GM18907 (cell line): ENCODE measurements around the gene GRID1.

Experiments
- ATAC-seq: cut with Tn5 transposase; IDR thresholded peaks from one replicate; pipeline ENCODE4 v1.9.1; 2021; ENCODE audit warnings: mild to moderate bottlenecking, moderate library complexity; ENCODE audit not compliant: unreplicated experiment

Gene GRID1

DNA sequence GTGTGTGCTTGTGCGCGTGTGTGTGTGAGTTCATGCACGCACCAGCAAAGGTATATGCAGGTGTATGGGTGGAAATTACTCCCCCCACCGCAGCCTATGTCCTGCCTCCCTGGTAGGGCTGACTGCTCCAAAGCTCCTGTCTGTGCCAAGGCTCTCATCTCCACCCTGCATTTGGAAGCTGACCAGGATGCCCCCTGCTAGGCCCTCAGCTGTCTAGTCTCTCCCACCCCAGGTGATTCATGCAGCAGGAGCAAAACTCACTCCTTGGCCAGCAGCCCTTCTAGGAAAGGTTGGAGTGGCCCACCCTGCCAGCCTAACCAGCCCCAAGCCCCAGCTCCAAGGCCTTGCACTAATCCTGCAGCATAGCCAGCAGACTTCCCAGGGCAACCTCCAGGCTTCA, 148.4 kb downstream of the GRID1 start:
- ATAC-seq, result no peak

GRCh38 chr10:86217371-86218080, 149.1 kb downstream of the GRID1 start:
- no peak for ATAC-seq

GRCh38 chr10:86216886-86217285, 149.7 kb downstream of the GRID1 start:
- ATAC-seq, result no peak

DNA sequence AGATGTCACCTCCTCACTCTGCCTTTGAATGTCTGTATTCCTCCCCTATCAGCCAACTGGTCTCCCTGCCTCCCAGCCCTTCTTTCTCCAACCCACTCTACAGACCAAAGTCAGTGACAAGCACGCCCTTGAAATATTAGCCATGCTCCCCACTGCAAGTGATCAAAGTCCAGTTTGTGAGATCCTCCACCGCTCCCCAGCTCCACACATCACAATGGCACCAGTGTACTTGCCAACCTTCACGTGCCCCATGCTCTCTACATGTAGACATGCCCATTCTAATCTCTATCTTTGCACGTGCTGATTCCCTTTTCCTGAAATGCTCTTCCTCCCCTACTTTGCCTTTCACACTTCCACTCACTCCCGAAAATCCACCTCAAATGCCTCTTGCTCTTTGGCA, 150.9 kb downstream of the GRID1 start:
- no peak for ATAC-seq

GRCh38 chr10:86215046-86215445, 151.5 kb downstream of the GRID1 start:
- ATAC-seq, result no peak

DNA sequence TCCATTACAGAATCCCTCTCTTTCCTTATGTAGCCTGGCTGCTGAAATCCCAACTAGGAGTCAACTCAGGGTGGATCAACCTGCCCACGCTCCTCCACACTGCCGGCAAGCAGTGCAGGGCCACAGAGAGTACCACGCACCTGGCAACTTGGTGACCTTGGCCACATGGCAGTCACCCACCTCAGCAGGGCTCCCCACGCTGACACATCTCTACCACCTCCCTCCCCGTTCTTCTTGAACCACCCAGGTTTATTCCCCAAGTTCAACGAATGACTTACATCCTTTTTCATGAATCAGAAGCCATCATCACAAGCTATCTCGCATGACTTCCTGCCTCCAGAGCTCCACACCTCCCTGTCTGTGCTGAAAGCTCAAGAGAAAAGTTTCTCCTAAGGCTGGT, 153.4 kb downstream of the GRID1 start:
- ATAC-seq, result no peak

DNA sequence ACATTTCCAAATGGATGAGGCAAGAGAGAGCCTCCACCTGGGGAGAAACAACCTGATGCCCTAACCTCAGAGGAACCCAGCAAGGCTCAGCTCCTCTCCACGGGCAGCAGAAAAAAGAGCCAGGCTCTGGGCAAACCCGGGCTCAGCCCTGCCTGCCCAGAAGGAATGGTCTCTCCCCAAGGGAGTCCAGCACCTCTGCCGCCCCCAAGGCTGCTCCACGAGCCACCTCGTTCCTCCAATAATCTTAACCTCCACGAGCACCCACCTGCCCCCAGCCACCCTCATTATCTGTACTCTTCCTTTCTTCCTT, 154.2 kb downstream of the GRID1 start:
- no peak for ATAC-seq

DNA sequence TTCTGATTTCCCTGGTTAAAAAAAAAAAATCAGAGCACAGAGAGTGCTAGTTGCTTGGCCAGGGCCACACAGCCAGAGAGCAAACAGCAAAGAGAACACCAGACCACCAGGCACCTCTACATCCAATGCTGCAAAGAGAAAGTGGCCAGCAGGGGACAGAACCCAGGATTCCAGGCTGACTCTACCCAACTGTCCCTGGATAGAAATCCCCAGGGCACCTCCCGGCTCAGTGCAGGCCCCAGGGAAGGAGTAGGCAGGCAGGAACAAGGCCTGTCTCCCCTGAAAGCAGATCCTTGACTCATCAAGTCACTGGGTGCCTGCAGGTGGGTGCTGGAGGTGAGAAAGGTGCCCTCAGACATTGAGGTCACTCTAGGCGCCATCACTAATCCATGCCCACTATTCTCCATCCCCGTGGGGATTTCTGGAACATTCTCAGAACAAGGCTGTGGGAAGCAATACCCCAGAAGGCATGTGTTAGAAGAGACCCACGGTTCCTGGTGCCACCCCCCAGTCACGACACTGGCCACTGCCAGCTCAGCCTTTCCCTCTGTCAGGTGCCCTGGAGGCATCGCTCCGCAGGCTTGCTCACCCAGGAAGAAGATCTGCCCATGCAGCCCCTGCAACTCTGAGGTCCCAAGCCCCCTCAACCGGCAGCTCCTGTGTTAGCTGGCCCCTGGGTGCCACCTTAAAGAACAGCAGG, 154.8 kb downstream of the GRID1 start:
- no peak for ATAC-seq

GRCh38 chr10:86210416-86210815, 156.2 kb downstream of the GRID1 start:
- ATAC-seq, result no peak

- no peak for ATAC-seq
Measured at GRCh38 chr10:86209726-86210125, 156.9 kb downstream of the GRID1 start.

- no peak for ATAC-seq
Measured at GRCh38 chr10:86207226-86207625, 159.4 kb downstream of the GRID1 start.

- ATAC-seq, result no peak
Measured at GRCh38 chr10:86206240-86206579, 160.4 kb downstream of the GRID1 start.

DNA sequence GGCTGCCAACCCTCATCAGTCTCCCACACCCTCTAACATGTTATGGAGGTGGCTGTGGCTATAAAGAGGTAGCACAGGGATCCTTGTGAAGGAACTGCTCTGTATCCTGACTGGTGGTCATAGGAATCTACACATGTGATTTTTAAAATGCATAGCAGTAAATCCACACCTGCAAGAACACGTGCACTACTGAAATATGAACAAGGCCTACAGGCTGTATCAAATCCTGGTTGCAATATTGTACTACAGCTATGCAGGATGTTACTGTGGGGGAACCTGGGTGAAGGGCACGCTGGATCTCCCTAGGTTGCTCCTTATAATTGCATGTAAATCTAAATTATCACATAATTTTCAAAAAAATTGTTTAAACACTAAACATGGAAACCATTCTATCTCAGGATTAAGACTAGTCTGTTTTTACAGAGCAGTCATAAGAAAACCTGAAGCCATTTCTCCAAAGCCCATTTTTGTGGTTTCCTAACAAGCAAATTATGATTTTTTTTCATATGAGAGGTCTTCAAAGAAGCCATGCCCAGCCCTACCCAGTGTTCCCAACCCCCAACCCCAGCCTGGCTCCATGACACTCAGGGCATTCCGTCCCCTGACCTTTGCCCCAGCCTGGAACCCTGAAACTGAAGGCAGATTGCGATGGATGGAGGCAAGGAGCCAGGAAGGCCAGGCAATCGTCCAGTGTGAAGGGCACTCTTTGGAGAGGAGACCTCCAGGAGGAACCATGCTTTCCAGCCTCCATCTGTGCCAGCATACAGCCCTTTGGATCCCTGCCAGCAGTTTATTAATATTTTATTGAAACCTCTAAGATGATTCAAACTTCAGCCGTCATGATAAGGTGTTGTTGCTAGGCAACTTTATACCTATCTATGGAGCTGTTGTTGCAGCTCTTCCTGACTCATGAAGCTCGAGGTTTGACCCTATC, 161.0 kb downstream of the GRID1 start:
- ATAC-seq, result no peak

GRCh38 chr10:86204421-86205305, 161.9 kb downstream of the GRID1 start:
- ATAC-seq, result no peak

DNA sequence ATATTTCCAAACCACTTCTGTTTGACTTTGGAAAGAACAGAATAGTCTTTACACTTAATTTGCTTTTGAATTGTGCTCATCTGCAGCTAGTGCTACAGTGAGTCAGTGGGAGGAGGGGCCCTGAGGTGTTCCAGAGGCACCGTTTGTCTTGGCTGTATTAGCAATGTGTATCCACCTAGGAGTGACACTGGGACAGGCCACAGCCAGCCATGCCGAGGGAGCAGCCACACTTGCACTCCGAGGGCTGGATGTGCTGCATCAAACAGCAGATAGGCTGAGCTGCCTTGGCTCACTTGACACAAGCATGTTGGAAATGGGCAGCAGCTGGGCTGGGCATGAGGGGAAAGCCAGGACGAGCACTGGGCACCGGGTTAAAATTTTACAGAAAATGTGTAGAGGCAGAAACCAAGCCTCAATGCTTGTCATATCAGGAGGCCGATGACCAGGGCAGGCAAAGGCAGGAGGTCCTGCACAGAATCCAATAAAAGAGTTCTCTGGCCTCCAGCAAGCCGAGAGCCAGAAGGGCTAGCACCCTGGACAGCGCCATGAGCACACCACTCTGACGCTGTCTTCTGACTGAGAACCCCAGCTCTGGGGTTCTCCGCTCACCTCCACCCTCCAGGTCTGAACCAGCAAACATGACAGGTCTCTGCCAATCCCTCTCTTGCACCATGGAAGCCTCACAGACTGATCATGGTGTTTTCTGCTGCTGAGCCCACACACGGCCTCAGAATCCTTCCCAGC, 163.3 kb downstream of the GRID1 start:
- no peak for ATAC-seq

DNA sequence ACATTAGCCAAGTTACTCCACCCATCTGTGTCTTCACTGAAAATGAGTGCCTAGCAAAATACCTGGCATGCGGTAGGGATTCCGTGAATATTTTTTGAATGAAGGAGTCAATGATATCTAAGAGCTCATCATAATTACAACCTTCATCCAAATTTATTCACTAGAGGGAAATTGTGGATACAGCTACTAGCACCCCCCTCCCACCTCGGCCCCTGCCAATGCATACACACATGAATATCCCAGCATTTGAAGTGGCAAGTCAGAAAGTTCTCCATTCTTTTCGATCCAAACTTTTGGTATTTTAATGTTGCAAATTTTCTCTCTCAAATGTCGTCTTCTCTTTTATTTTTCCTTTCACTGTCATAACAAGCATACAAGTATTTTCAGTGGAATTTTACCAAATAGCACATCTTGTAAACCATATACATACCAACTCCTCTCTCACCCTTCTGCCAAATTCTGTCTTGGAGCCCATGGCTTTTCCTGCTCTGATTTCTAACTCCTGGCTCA, 164.3 kb downstream of the GRID1 start:
- ATAC-seq, result no peak

DNA sequence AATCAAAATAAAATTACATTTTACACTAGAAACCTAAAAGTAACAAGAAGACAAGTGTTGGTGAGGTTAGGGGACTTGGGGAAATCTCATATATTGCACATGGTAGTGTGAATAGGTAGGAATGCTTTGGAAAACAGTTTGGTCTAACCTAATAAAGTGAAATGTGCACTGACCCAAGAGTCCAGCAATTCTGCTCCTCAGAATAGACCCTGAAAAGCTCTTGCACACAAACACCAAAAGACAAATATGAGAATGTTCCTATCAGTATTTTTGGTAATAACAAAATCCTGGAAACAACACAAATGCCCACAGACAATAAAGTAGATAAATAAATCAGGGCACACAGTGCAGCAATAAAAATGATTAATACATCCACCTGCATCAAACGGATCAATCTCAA, 165.7 kb downstream of the GRID1 start:
- no peak for ATAC-seq

DNA sequence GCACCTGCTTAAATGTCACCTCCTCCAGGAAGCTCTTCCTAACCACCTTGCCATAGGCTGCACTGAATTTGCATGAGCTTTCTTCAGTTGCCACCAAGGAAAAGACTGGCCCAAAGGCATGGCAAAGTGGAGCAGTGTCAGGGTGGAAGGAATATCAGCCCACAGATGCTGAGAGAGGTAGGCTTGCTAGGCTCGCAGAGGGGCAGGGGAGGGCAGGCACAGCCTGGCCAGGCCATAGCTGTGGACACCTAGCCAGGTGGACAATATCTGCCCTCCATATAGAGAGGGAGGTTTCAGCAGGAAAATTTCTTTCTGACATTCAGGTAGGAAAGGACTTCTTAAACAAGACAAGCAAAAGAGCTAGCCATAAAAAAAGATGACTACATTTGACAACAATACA, 166.3 kb downstream of the GRID1 start:
- ATAC-seq, result no peak

GRCh38 chr10:86199041-86199440, 167.6 kb downstream of the GRID1 start:
- no peak for ATAC-seq

DNA sequence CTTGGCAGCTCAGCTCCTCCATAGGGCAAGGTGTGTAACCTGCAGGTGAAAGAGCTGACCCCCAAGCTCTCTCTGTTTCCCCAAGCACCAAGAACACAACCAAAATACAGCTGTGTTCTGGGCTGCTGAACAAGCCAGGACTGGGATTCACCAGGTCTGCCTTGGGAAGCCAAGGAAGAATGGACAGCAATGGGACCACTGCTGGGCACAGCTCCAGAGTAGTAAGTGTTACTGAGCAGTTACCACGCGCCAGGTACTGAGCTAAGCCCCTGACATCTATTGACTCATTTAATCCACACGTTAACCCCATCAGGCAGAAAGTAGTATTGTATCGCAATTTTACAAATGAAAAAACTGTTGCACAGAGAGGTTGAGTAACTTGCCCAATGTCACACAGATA, 168.3 kb downstream of the GRID1 start:
- ATAC-seq, result no peak
